ENCODE measurements around the gene ECT2L.

Gene ECT2L

DNA sequence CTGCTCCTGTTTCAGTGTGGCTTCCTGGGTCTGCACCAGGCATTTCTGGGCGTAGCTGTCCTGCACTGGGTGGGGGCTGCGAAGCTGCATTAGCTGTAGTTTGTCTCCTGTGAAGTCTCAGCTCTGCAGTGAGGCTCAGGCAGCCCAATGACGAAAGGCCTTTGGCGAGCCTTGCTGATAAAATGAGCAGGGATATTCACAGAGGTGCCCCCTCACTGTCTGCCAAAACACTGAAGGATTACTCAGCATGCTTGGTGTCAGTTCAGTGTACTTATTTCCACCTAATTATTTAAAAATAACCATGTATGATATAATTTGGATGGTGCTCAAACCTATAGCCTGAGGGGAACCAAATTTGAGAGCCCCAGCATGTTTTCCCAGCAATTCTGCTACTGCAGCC lies 73.5 kb downstream of the ECT2L start:
- no peaks in the 10 kb centered on the region for H3F3A ChIP-seq (ENCODE audit: insufficient read depth, low read length)

GRCh38 chr6:138873191-138873590 lies 77.3 kb downstream of the ECT2L start:
- H3F3A ChIP-seq (ENCODE audit: insufficient read depth, low read length) = no peaks in the 10 kb centered on the region
- TF ChIP-seq EZH2 (IDR thresholded peaks at IDR 0.05; ENCODE audit: borderline replicate concordance, low read length) (no peak), CTCF (IDR thresholded peaks at IDR 0.05; ENCODE audit: low read length) (no peak)

More for the DNA sequence above, 73.5 kb downstream of the ECT2L start:
- TF ChIP-seq EZH2 (IDR thresholded peaks at IDR 0.05; ENCODE audit: borderline replicate concordance, low read length) = no peak
- TF ChIP-seq CTCF (IDR thresholded peaks at IDR 0.05; ENCODE audit: low read length) = no peak
- Histone ChIP-seq H3K9ac (ENCODE audit: low read length) (no peak overlapping the region), H3K79me2 (ENCODE audit: insufficient read depth, low read length) (no peaks in the 10 kb centered on the region), H3K27ac (ENCODE audit: low read depth, low read length, poor library complexity, severe bottlenecking) (no peak overlapping the region), H3K4me2 (ENCODE audit: low read length) (no peak overlapping the region), H3K36me3 (ENCODE audit: insufficient read depth, low read length) (no peaks in the 10 kb centered on the region), H2AFZ (ENCODE audit: low read length) (no peak overlapping the region), H3K27me3 (ENCODE audit: insufficient read depth, low read length) (no peaks in the 10 kb centered on the region), H3K4me3 (ENCODE audit: low read depth, low read length, poor library complexity, severe bottlenecking) (no peak overlapping the region), H3K9me3 (ENCODE audit: low read length) (no peaks in the 10 kb centered on the region), H3K4me1 (ENCODE audit: insufficient read depth, low read length, severe bottlenecking) (no peaks in the 10 kb centered on the region), H3K9me2 (ENCODE audit: low read depth, low read length) (no peaks in the 10 kb centered on the region), H4K20me1 (ENCODE audit: insufficient read depth, low read length) (no peaks in the 10 kb centered on the region)

DNA sequence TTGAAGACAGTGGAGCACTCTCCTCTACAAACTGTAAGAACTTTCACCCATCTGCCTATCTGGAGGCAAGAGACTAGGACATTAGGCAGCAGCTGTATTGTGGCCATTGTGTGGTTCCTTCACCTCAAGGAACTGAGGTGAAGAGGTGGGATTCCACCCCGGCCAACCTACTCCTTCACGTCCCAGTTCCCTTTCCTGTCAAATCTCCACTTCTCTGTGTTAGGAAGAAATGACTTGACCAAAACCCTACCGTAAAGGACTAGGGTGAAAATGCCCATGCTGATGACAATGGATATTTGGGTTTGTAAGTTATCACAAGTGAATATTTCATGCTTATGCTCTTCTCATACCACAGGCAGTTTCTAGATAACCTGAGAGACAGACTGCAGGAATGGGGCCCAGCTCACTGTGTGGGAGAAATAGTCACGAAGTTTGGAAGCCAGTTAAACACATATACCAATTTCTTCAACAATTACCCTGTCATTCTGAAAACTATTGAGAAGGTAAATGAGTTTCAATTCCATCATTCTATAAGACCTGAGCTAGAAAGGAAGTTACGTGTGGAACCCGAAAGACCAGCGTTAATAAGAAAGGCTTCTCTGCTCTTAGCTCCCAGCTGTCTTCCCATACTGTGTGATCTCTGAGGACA lies 86.6 kb downstream of the ECT2L start:
- no peaks in the 10 kb centered on the region for H3K27me3 ChIP-seq (ENCODE audit: insufficient read depth, low read length)
- no peak overlapping the region for H3K9ac ChIP-seq (ENCODE audit: low read length)
- no peak overlapping the region for H2AFZ ChIP-seq (ENCODE audit: low read length)
- no peaks in the 10 kb centered on the region for H3K36me3 ChIP-seq (ENCODE audit: insufficient read depth, low read length)
- H3F3A ChIP-seq (ENCODE audit: insufficient read depth, low read length) = no peaks in the 10 kb centered on the region
- H3K9me3 ChIP-seq (ENCODE audit: low read length) = no peaks in the 10 kb centered on the region
- TF ChIP-seq EZH2 (IDR thresholded peaks at IDR 0.05; ENCODE audit: borderline replicate concordance, low read length) (no peak), CTCF (IDR thresholded peaks at IDR 0.05; ENCODE audit: low read length) (no peak)
- no peak overlapping the region for H3K27ac ChIP-seq (ENCODE audit: low read depth, low read length, poor library complexity, severe bottlenecking)
- H3K4me2 ChIP-seq (ENCODE audit: low read length) = no peak overlapping the region
- no peaks in the 10 kb centered on the region for H3K4me1 ChIP-seq (ENCODE audit: insufficient read depth, low read length, severe bottlenecking)
- H3K9me2 ChIP-seq (ENCODE audit: low read depth, low read length) = no peaks in the 10 kb centered on the region
- no peaks in the 10 kb centered on the region for H3K79me2 ChIP-seq (ENCODE audit: insufficient read depth, low read length)
- no peaks in the 10 kb centered on the region for H4K20me1 ChIP-seq (ENCODE audit: insufficient read depth, low read length)
- H3K4me3 ChIP-seq (ENCODE audit: low read depth, low read length, poor library complexity, severe bottlenecking) = no peak overlapping the region

More at GRCh38 chr6:138873191-138873590, 77.3 kb downstream of the ECT2L start:
- Histone ChIP-seq H4K20me1 (ENCODE audit: insufficient read depth, low read length) (no peaks in the 10 kb centered on the region), H3K9me3 (ENCODE audit: low read length) (no peaks in the 10 kb centered on the region), H2AFZ (ENCODE audit: low read length) (no peak overlapping the region), H3K4me1 (ENCODE audit: insufficient read depth, low read length, severe bottlenecking) (no peaks in the 10 kb centered on the region), H3K4me2 (ENCODE audit: low read length) (no peak overlapping the region), H3K9ac (ENCODE audit: low read length) (no peak overlapping the region), H3K9me2 (ENCODE audit: low read depth, low read length) (no peaks in the 10 kb centered on the region), H3K4me3 (ENCODE audit: low read depth, low read length, poor library complexity, severe bottlenecking) (no peak overlapping the region), H3K27me3 (ENCODE audit: insufficient read depth, low read length) (no peaks in the 10 kb centered on the region), H3K27ac (ENCODE audit: low read depth, low read length, poor library complexity, severe bottlenecking) (no peak overlapping the region), H3K79me2 (ENCODE audit: insufficient read depth, low read length) (no peaks in the 10 kb centered on the region), H3K36me3 (ENCODE audit: insufficient read depth, low read length) (no peaks in the 10 kb centered on the region)
